Measurements from ENCODE around the gene SMG9. TPM values are rescaled to one million over a fixed set of nuclear protein-coding genes. Genes with fewer than 3 reads are reported as not detected.

The SMG9 gene
- total and polyA plus RNA-seq, 2 of the 4 experiments (the other 2 are of a cell fraction) = 4.8 to 24.3 TPM

DNA sequence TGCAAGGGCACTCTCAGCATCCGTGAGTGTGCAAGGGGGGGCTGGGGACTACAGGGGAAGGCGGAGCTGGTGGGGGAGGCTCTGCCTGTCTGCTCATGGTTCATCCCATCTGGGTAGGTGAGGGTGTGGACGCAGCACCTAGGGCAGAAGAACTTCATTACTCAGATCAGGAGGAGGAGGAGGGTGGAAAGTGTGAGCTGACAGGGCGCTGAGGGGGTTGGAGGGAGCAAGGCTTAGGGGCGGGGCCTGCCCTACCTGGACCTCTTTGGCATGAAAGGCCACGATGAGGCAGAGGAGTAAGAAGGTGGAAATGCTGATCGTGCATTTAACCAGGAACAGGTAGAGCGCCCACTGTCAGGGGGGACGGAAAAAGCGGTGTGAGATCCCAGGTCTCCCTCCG is 21.5 kb upstream of the SMG9 start:
- dilution Hi-C loops (cut with HindIII; ENCODE audit: low sequenced_read_pairs, unreplicated experiment) = no loop called here
- Histone ChIP-seq H2AK5ac (ENCODE audit: low read depth, low read length) (0 out of 2 replicates have a peak overlapping the region, but pooled peaks have one; percentile 13), H2AFZ (replicated peaks; ENCODE audit: low read length, poor library complexity) (no peak overlapping the region), H3K27me3 (ENCODE audit: control insufficient read depth, insufficient read depth, low read length) (peaks cover 11% of the 10 kb centered on the region), H3K4me3 (ENCODE audit: insufficient read depth, low read depth, low read length) (no peak overlapping the region), H4K91ac (ENCODE audit: insufficient read depth, low read depth, low read length) (no peak overlapping the region), H2BK20ac (ENCODE audit: low read depth, low read length) (no peak overlapping the region), H2AK9ac (replicated peaks; ENCODE audit: low read depth, low read length, poor library complexity) (no peak overlapping the region), H3K23ac (ENCODE audit: low read depth, low read length) (no peak overlapping the region), H3K9me3 (ENCODE audit: control insufficient read depth, insufficient read depth, low read length) (no peaks in the 10 kb centered on the region), H2BK5ac (ENCODE audit: low read depth, low read length, poor library complexity, severe bottlenecking) (no peak overlapping the region), H3K18ac (ENCODE audit: low read depth, low read length) (no peak overlapping the region), H4K5ac (ENCODE audit: low read depth, low read length) (no peak overlapping the region), H4K20me1 (ENCODE audit: insufficient read depth, low read length) (no peaks in the 10 kb centered on the region), H3K4me1 (ENCODE audit: control insufficient read depth, insufficient read depth, low read length) (peaks cover 7% of the 10 kb centered on the region), H3K9ac (ENCODE audit: low read depth, low read length) (no peak overlapping the region), H3K4ac (ENCODE audit: low read depth, low read length) (no peak overlapping the region), H3K4me2 (ENCODE audit: low read depth, low read length) (no peak overlapping the region), H3K79me1 (ENCODE audit: low read depth in 1 of 2, low read length in 2 of 2) (no peaks in the 10 kb centered on the region), H3K9me1 (ENCODE audit: insufficient read depth, low read length) (peaks cover 3% of the 10 kb centered on the region), H2BK120ac (ENCODE audit: low read depth, low read length) (no peak overlapping the region), H3K56ac (ENCODE audit: extremely low read depth, insufficient read depth, low read length) (no peak overlapping the region), H3K27ac (ENCODE audit: insufficient read depth, low read length) (no peak overlapping the region), H3K14ac (replicated peaks; ENCODE audit: low read depth, low read length) (no peak overlapping the region), H3K36me3 (ENCODE audit: control insufficient read depth, insufficient read depth, low read length) (no peaks in the 10 kb centered on the region), H2BK15ac (ENCODE audit: low read depth, low read length) (no peak overlapping the region), H4K8ac (ENCODE audit: low read depth in 2 of 2, low read length in 2 of 2) (no peak overlapping the region)
- intact Hi-C loops (cut with micrococcal nuclease) = no loop called here
- in situ Hi-C loops (cut with MboI; ENCODE audit: low sequenced_read_pairs) = no loop called here
- TF ChIP-seq POLR2A (IDR thresholded peaks at IDR 0.05; ENCODE audit: low read depth, low read length) (no peak), MAFK (IDR thresholded peaks at IDR 0.05; ENCODE audit: low read depth, low read length) (peak; percentile 90)
- ATAC-seq (ENCODE audit: low read depth) (no peak), DNase-seq (no peak)
- no TSS peak for BruUV-seq (replicated peaks)
- CTCF ChIA-PET = interaction anchor here (0.9 kb wide), 1 partner anchor 11 kb away, joined by 3 read pairs; no protein-coding TSS in a partner anchor
- 67% methylated on average over 3 of the region's 11 CpGs; no CpG with 5 or more reads in 1 of the 2 experiments for WGBS, 2 experiments (ENCODE audit: extremely low coverage in 2 of 2, insufficient read length in 1 of 2)
- POLR2A ChIA-PET (ENCODE audit: unreplicated experiment) = no interaction called here
